ENCODE measurements around the gene PPP6R3.
A peak's percentile ranks its signal among the peaks of the same experiment; 100 is the strongest.

PPP6R3 gene

GRCh38 chr11:68460741-68461574 is at the start of gene PPP6R3:
Gene PPP6R3 (plus strand): TSS chr11:68460752. CDS start chr11:68537665, 76,913 bp downstream.
- DNase-seq = no peak

GRCh38 chr11:68411501-68411991 is 49.0 kb upstream of the PPP6R3 start:
- Histone ChIP-seq H3K36me3 (peaks cover 53% of the 10 kb centered on the region), H3K4me3 (ENCODE audit: low read depth, low read length) (no peak overlapping the region), H3K9me3 (ENCODE audit: severe bottlenecking) (no peaks in the 10 kb centered on the region), H3K27me3 (ENCODE audit: insufficient read depth, low read depth, severe bottlenecking) (no peaks in the 10 kb centered on the region), H3K27ac (no peak overlapping the region)
- DNase-seq = no peak
- TF ChIP-seq CTCF (IDR thresholded peaks at IDR 0.05; ENCODE audit: low read depth, low read length) = no peak

More at GRCh38 chr11:68460741-68461574, at the start of gene PPP6R3:
- Histone ChIP-seq H3K27ac (peak within 1 kb of the TSS; percentile 98), H3K9me3 (ENCODE audit: severe bottlenecking) (no peaks in the 10 kb centered on the region), H3K4me3 (ENCODE audit: low read depth, low read length) (peak within 1 kb of the TSS; percentile 87), H3K36me3 (peaks cover 30% of the 10 kb centered on the region), H3K27me3 (ENCODE audit: insufficient read depth, low read depth, severe bottlenecking) (no peaks in the 10 kb centered on the region)
- no peak for TF ChIP-seq CTCF (IDR thresholded peaks at IDR 0.05; ENCODE audit: low read depth, low read length)

DNA sequence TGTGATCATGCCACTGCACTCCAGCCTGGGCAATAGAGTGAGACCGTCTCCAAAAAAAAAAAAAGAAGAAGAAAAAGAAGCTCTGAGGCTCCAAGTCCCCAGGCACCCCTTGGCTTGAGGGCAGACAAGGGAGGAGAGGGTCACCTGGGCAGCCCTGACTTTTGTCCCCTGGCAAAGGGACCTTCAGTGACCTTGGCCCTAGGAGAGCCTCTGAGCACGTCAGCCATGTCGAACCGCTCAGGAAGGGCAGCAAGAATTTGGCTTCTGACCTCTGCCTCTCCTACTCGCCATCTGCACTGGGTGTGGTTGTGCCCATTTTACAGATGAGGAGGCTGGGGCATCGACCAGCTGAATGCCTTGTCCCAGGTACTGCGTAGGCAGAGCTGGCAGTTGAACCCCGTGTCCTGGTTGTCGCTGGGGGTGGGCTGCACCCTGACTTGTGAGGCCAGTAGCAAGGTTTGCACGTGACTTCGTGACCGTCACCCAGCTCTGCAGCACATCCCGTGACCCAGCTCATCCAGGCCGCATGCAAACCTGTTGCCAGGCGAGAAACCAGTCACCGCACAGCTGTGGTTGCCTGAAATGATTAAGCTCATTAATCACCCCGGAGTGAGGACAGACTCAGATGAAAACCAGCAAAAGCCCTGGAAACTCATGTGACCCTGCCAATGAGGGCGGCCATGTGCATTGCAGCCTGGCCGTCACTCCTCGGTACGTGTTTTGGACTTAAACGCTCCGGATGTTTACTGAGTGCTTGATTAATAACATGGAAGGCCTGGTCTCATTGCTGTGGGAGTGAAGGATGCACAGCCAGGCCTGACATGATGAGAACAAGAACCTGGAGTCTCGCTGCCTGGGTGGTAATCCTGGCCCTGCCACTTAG is 47.7 kb upstream of the PPP6R3 start:
- Histone ChIP-seq H3K36me3 (peaks cover 53% of the 10 kb centered on the region), H3K27me3 (ENCODE audit: insufficient read depth, low read depth, severe bottlenecking) (no peaks in the 10 kb centered on the region), H3K4me3 (ENCODE audit: low read depth, low read length) (no peak overlapping the region), H3K27ac (no peak overlapping the region), H3K9me3 (ENCODE audit: severe bottlenecking) (no peaks in the 10 kb centered on the region)
- TF ChIP-seq CTCF (IDR thresholded peaks at IDR 0.05; ENCODE audit: low read depth, low read length) = no peak
- no peak for DNase-seq

DNA sequence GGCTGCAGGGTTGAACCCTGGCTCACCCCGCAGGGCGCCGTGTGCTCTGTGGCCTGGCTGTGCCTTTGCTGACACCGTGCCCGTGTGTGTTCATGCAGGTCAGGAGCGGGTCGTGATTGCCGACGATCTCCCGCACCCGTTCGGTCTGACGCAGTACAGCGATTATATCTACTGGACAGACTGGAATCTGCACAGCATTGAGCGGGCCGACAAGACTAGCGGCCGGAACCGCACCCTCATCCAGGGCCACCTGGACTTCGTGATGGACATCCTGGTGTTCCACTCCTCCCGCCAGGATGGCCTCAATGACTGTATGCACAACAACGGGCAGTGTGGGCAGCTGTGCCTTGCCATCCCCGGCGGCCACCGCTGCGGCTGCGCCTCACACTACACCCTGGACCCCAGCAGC is 47.0 kb upstream of the PPP6R3 start:
- no peak overlapping the region for H3K27ac ChIP-seq
- TF ChIP-seq CTCF (IDR thresholded peaks at IDR 0.05; ENCODE audit: low read depth, low read length) = no peak

GRCh38 chr11:68414496-68415221 is 45.9 kb upstream of the PPP6R3 start:
- DNase-seq = no peak

More for the DNA sequence above, 47.0 kb upstream of the PPP6R3 start:
- Histone ChIP-seq H3K4me3 (ENCODE audit: low read depth, low read length) (no peak overlapping the region), H3K9me3 (ENCODE audit: severe bottlenecking) (no peaks in the 10 kb centered on the region), H3K36me3 (peaks cover 53% of the 10 kb centered on the region), H3K27me3 (ENCODE audit: insufficient read depth, low read depth, severe bottlenecking) (no peaks in the 10 kb centered on the region)
- DNase-seq = no peak

More at GRCh38 chr11:68414496-68415221, 45.9 kb upstream of the PPP6R3 start:
- Histone ChIP-seq H3K27me3 (ENCODE audit: insufficient read depth, low read depth, severe bottlenecking) (no peaks in the 10 kb centered on the region), H3K36me3 (peaks cover 54% of the 10 kb centered on the region), H3K9me3 (ENCODE audit: severe bottlenecking) (no peaks in the 10 kb centered on the region), H3K27ac (no peak overlapping the region), H3K4me3 (ENCODE audit: low read depth, low read length) (no peak overlapping the region)
- TF ChIP-seq CTCF (IDR thresholded peaks at IDR 0.05; ENCODE audit: low read depth, low read length) = no peak

Measured in WERI-Rb-1 (cell line).